HG03342 (cell line): Measurements from ENCODE around the gene ODF4.
"Not testable (repeated sequence)": the region's sequence is repeated elsewhere in the genome, so short reads cannot be mapped to it uniquely, and the experiment has no call there.

Experiments used
- ATAC-seq: cut with Tn5 transposase; IDR thresholded peaks from one replicate; pipeline ENCODE4 v1.9.1; 2021; ENCODE audit warnings: mild to moderate bottlenecking, moderate library complexity; ENCODE audit not compliant: unreplicated experiment

Gene ODF4

DNA sequence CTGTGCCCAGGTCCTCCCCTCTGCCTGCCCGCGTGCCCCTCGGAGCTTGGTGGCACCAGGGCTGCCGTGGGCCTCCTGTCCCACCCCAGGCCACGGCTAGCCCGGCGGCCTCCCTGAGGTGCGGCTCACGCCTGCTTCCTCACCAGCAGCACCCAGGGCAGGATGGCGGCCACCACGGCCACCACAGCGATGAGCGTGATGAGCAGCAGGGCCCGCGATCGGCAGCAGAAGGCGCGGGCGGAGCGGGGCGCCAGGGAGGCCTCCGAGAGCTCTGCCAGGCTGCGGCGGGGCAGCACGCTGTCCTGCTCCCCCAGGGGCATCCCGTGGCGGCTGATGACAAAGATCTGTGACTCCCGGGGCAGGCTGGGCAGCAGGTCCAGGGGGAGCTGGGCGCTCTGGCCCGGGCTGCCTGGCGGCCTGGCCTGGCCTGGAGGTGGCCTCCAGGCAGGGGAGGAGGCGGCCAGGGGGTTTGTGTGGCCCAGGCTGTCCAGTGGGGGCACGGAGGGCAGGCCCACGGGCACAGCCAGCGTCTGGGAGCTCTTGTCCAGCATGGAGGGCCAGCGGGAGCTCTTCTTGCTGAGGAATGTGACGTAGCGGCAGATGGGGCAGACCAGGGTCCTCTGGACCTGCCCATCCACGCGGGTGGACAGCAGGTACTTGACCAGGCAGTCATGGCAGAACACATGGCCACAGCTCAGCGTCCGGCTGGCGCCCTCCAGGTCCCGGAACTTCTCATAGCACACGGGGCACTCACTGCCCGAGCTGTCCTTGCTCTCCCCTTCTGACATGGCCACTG, 53.2 kb downstream of the ODF4 start:
- ATAC-seq = no peak

- ATAC-seq = no peak
Observed at GRCh38 chr17:8393470-8394231, 54.0 kb downstream of the ODF4 start.

- not testable (repeated sequence) for ATAC-seq
Observed at GRCh38 chr17:8394497-8394896, 54.9 kb downstream of the ODF4 start.
